DOHH2 (cell line): ENCODE measurements around the gene CNKSR1.

Experiments used
- CTCF ChIP-seq: fragments of 200-600 bp; sonication (generic); IDR thresholded peaks from one replicate; pipeline ENCODE4 v1.5.1; 2014; ENCODE audit warnings: antibody characterized with exemption, mild to moderate bottlenecking, low read depth, low read length; ENCODE audit not compliant: poor library complexity, severe bottlenecking
- EZH2phosphoT487 ChIP-seq: fragments of 200-600 bp; sonication (generic); IDR thresholded peaks from 2 replicates; pipeline ENCODE4 v1.6.1; 2017; ENCODE audit warnings: borderline replicate concordance, mild to moderate bottlenecking, antibody characterized with exemption, low read length, moderate library complexity, mixed read lengths

GRCh38 chr1:26182383-26182696, 5.0 kb downstream of the CNKSR1 start:
- no peak for TF ChIP-seq CTCF
- no peak for TF ChIP-seq EZH2phosphoT487
